Body of pancreas (tissue), 4 donors: ENCODE data around the gene ACADSB.

Experiments used
- CTCF ChIP-seq, 7 experiments: fragments of 450-650 bp in 4 of 7; fragments of 200-600 bp in 3 of 7; sonication (generic) in 3 of 7; IDR thresholded peaks; one replicate each; pipeline ENCODE4 v1.5.1; 2016 to 2019; ENCODE audit warnings: antibody characterized with exemption in 7 of 7
- POLR2A ChIP-seq, 3 donors: fragments of 450-650 bp; IDR thresholded peaks; one replicate each; pipeline ENCODE4 v1.6.1; 2016; ENCODE audit warnings: antibody characterized with exemption in 3 of 3, mild to moderate bottlenecking in 2 of 3

GRCh38 chr10:123068087-123068853 lies 59.5 kb downstream of the ACADSB start:
- no peak for TF ChIP-seq CTCF (IDR thresholded peaks at IDR 0.05)
- TF ChIP-seq POLR2A (IDR thresholded peaks at IDR 0.05), result no peak
